GM20431 (cell line): ENCODE results near the gene SPTLC3.

ENCODE experiments used
- in situ Hi-C: fragments of 300-500 bp; cut with MseI, MboI; formaldehyde crosslinking; loops from one replicate; pipeline ENCODE4 v1.15.0; 2020; ENCODE audit warnings: low sequenced_read_pairs; ENCODE audit not compliant: unreplicated experiment

SPTLC3 gene

DNA sequence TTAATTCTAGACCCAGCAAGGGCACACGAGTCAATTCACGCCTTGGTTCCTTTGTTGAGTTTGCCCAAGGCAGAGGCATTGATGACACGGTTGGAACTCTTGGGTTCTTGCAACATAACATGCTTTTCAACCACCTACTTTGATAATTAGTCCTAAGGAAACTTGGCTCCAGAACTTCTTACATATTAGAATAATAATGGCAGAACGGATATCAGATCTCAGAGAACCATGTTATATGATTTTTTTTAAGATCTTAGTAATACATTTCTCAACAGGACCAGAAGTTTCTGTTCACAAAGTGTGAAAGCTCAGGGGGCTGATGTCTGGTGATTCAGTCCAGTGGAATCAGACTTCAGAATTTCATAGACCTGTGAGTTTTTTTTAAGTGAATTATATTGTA is 19.2 kb downstream of the SPTLC3 start:
- in situ Hi-C loops: no loop called here

- in situ Hi-C loops: no loop called here
Observed at GRCh38 chr20:13028673-13029072, 19.9 kb downstream of the SPTLC3 start.

- in situ Hi-C loops: no loop called here
Observed at GRCh38 chr20:13029687-13030375, 21.1 kb downstream of the SPTLC3 start.

GRCh38 chr20:13031751-13032150 is 23.0 kb downstream of the SPTLC3 start:
- in situ Hi-C loops: no loop called here

GRCh38 chr20:13034115-13034514 is 25.3 kb downstream of the SPTLC3 start:
- in situ Hi-C loops: no loop called here

- in situ Hi-C loops: no loop called here
Observed at GRCh38 chr20:13034936-13035335, 26.2 kb downstream of the SPTLC3 start.

DNA sequence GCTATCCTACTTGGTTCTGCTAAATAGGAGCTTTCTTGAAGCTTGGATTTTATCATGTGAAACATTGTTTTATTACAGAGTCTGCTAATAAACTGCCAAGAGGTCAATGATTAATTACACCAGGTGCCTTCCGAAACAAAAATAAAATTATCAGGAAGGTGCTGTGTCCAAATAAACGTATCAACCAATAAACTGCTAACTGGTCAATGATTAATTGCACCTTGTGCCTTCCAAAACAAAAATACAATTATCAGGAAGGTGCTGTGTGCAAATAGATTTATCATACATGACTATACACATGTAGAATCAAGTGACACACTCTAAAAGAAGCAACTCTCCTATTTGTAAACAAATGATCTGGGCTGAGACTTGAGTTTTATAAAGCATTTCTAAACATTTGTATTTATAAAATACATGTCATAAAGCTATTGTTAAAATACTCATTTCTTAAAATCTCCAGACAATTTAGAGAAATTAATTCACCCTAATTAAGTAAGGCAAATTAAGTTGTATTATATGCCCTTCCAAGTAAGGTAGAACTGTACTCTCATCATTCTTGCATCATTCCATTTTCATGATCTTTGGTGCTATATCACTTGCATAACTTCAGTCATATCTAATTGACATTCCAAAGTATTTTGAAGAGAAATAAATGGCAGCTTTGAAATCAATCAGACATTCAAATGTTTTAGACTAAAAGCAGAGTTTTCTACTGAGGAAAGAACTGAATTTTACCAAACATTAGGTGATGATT is 26.8 kb downstream of the SPTLC3 start:
- in situ Hi-C loops: no loop called here

DNA sequence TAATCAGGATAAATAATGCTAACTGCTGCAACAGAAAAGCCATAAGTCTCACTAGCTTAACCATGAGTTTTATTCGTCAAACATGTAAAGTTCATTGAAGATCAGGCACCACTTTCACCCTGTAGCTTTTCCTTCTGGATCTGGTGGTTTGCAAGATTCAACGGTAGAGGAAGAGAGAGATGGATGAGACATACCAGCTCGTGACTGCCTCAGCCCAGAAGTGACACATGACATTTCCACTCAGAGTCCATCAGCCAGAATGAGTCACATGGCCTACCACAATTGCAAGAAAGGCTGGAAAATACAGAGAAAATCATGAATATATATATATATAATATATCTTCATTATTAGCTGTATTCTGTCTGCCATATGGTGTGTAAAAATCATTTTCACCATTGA is 29.0 kb downstream of the SPTLC3 start:
- in situ Hi-C loops: no loop called here

DNA sequence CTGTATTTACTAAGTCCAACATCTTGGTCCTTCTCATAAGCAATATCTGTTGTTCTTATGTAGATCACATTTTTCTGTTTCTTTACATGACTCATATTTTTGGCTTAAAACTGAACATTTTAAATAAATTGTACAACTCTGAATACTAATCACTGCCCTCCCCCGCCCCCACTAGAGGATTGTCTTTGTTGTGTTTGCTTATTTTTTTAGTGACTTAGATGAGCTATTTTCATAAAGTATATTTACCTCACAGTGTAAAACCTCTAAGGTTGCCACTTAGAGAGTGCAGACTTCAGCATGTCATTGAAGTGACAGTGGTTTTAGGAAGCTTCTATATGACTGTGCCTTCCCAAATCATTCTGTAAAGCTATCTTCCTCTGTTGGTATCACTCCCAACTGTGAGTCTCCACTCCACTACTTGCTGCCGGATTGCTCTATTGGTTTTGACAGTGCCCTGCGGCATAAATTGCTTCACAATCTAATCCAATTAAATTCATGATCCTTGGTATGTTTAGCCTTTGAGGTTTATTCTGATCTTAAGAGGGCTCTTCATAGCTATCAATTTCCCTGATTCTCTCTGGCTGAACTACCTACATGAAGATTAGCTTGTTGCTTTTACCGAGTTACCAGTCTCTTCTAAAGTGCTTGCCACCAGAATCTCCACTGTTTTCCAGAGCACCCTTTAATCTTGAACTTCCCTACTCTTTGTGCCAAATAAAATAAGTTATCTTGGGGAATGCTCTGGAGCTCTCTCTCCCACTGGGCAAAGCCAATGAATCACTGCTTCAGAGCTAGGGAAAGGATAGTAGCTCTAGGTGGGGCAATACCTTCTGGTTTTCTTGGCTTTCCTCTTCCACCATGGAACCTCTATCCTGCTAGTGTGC is 33.0 kb downstream of the SPTLC3 start:
- in situ Hi-C loops: no loop called here

DNA sequence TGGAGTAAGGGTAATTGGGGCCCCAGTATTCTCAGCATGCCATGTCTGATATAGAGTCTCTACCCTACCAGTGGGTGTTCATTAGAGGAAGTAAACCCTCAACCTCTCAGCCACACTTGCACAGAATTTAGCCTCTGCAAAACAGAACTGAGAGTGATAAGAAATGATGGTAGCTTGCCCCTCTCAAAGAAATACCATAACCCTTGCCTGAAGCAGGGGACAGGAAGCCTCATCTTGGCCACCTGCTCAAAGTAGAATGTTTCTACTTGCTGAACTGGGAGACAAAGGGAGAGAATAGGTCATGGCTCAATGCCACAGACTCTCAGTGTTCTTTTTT is 33.7 kb downstream of the SPTLC3 start:
- in situ Hi-C loops: no loop called here

- in situ Hi-C loops: no loop called here
Observed at GRCh38 chr20:13046409-13046808, 37.6 kb downstream of the SPTLC3 start.

DNA sequence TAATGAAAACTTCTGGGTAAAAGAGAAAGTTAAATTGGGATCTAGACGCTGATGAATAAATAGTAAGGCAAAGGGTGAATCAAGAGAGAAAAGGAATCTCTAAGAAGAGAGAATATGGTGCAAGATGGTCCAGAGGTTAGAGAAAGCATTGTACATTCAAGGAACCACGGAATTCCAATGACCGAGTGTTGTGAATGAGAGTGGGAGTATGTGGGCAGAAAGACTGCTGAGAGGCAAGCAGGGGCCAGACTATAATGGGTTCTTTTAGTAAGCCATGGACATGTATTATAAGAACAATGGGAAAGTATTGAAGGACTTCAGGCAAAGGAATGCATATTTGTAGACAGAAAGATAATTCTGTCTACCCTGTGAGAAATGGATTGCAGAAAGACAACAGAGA is 45.2 kb downstream of the SPTLC3 start:
- in situ Hi-C loops: no loop called here

DNA sequence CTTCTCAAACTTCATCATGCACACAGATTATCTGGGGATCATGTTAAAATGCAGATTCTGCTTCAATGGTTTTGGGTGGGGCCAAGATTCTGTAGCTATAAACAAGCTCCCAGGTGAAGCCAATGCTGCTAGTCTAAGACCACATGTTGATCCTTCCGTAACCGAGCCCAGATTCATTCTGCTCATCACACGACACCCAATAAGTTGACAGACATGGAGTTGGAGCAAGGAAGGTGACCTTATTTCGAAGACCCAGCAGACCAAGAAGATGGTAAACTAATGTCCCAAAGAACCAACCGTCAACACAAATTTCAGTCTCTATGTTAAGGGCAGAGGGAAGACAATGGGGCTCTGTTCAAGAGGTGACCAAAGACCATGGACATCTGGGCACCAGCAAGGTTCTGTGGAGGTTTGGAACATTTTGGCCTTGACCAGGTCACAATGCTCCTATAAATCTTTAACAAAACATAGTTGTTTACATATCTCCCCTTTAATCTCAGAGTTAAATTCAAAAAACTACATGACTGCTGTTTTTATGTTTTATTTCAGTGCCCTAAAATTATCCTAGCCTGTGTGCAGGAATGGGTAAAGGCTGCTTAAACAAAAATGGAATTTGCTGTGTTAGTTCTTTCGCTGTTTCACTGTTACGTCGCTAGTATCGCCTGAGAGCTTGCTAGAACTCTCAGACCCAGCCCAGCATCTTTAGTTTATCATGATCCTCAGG is 50.1 kb downstream of the SPTLC3 start:
- in situ Hi-C loops: no loop called here

GRCh38 chr20:13059398-13060136 is 50.8 kb downstream of the SPTLC3 start:
- in situ Hi-C loops: no loop called here

DNA sequence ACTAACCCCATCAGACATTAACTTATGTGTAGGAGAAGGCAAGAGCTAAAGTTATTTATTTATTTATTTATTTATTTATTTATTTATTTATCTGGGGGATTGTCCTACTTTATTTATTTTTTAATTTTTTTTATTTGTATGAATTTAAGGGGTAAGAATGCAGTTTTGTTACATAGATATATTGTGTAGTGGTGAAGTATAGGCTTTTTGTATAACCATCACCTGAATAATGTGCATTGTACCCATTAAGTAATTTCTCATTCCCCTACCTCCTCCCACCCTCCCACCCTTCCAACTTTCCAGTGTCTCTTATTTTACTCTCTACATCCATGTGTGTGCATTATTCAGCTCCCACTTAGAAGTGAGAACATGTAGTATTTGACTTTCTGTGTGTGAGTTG is 51.6 kb downstream of the SPTLC3 start:
- in situ Hi-C loops: no loop called here

DNA sequence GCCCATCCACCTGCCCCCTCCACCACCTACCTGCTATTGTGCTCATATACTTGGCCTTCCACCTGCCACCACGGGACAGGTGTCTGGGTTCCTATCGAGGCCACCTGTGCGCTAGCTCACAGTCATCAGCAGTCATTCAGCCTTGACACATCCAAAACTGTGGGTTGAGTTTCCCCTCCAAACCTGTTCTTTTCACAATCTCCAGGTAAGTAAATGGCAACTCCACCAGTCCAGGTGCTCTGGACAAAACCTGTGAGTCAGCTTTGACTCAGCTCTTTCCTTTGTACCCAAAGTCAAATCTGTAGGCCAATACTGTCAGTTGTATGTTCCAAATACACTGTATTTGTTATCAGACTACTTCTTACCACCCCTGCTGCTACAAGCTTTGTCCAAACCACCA is 52.6 kb downstream of the SPTLC3 start:
- in situ Hi-C loops: no loop called here

DNA sequence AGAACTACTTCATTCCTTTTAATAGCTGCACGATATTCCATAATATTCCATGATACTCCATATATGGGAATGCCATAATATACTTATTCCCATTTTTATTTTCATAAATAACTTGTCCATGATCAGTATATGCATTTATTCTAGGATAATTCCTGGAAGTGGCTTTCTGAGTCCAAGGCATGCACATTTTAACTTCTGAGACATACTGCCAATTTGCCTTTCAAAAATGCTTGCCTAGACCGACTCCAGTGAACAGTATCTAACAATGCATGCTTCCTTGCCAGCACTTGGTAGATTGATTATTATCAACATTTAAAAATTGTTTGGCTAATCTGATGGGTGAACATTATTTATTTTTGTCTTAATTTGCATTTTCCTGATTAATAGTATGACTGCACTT is 54.0 kb downstream of the SPTLC3 start:
- in situ Hi-C loops: no loop called here

DNA sequence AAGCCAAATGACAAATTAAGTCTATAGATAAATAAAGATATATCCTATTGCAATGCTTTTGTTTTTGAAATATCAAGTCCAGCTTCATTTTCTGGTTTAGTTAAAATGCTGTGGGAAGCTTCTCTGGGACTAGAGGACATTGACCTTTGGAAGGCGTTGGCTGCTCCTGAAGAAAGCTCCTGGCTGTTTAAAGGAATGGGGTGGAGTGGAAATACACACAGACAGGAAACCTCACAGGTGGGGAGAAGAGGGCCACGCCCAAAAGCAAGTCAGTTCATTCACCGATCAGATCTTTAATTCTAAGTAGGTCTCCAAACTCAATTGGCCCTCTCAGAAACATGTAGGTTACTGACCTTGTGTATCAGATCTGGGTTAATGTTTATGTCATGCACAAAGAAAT is 59.6 kb downstream of the SPTLC3 start:
- in situ Hi-C loops: no loop called here

DNA sequence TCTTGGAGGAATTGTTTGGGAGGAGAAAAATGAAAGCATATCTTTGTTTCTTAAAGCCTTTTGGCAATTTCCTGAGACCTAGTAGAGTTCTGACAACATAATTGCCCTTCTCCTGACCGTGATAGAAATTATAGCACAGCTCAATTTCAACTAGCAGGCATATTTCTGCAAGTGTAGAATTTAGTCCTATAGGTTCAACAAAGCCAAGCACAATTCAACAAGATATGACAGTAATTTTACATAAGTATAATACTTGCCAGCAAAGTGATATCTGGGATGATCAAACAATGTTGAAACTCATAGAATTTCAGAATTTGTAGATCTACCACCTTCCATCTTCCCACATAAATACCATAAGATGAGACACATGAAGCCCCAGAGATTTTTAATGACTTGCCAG is 73.1 kb downstream of the SPTLC3 start:
- in situ Hi-C loops: no loop called here

- in situ Hi-C loops: no loop called here
Observed at GRCh38 chr20:13082378-13082777, 73.6 kb downstream of the SPTLC3 start.
